Adrenal gland (tissue), 5 donors: ENCODE results near the gene MICU2.

ENCODE experiments used
- POLR2A ChIP-seq, 2 donors: fragments of 450-650 bp; IDR thresholded peaks; one replicate each; pipeline ENCODE4 v1.6.1; 2017; ENCODE audit warnings: antibody characterized with exemption in 2 of 2, mild to moderate bottlenecking in 2 of 2, moderate library complexity in 1 of 2
- TF ChIP-seq, protein P1 (sequence below), 6 experiments: fragments of 450-650 bp in 4 of 6; fragments of 200-600 bp in 2 of 6; sonication (generic) in 1 of 6; IDR thresholded peaks; 1 replicate in 5 of 6; 2 replicates in 1 of 6; pipeline versions ENCODE4 v1.5.1 to v1.8.0; 2016 to 2021; ENCODE audit warnings: antibody characterized with exemption in 6 of 6, mild to moderate bottlenecking in 2 of 6, moderate library complexity in 1 of 6
- donor health status: DM: no; HTN: no; CAD: no.

- TF ChIP-seq, protein P1, sequence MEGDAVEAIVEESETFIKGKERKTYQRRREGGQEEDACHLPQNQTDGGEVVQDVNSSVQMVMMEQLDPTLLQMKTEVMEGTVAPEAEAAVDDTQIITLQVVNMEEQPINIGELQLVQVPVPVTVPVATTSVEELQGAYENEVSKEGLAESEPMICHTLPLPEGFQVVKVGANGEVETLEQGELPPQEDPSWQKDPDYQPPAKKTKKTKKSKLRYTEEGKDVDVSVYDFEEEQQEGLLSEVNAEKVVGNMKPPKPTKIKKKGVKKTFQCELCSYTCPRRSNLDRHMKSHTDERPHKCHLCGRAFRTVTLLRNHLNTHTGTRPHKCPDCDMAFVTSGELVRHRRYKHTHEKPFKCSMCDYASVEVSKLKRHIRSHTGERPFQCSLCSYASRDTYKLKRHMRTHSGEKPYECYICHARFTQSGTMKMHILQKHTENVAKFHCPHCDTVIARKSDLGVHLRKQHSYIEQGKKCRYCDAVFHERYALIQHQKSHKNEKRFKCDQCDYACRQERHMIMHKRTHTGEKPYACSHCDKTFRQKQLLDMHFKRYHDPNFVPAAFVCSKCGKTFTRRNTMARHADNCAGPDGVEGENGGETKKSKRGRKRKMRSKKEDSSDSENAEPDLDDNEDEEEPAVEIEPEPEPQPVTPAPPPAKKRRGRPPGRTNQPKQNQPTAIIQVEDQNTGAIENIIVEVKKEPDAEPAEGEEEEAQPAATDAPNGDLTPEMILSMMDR (IDR thresholded peaks at IDR 0.05), result no peak
- TF ChIP-seq POLR2A (IDR thresholded peaks at IDR 0.05), result no peak
These were observed 81.8 kb downstream of the MICU2 start for GRCh38 chr13:21522130-21522529.
